Endothelial cell of umbilical vein (primary cell): ENCODE measurements around the gene PKHD1. TPM values are rescaled to one million over a fixed set of nuclear protein-coding genes. Genes with fewer than 3 reads are reported as not detected.

ENCODE experiments used
- BruUV-seq: library from RNA; stranded (reverse); fragments of 400-500 nt; replicated peaks from 2 replicates; lab custom pipeline; 2021; lab: Mats Ljungman, UMichigan
- CTCF ChIA-PET: fragments of 300-600, 350-600 bp; sonication (Branson Sonifier 250); formaldehyde crosslinking; loops from one replicate; lab custom pipeline; 2021; ENCODE audit warnings: antibody characterized with exemption, inconsistent platforms; lab: Charles Lee
- POLR2A ChIA-PET: fragments of 300-600, 350-600 bp; sonication (Branson Sonifier 250); formaldehyde crosslinking; loops from one replicate; lab custom pipeline; 2021; ENCODE audit warnings: antibody characterized with exemption, inconsistent platforms; lab: Charles Lee
- DNase-seq: peaks from one replicate; pipeline ENCODE4 v3.0.0-alpha.2; 2011; ENCODE audit warnings: low read depth, low spot score
- FAIRE-seq: peaks from 2 replicates; lab custom pipeline; 2011; peaks lifted over from hg19 to GRCh38; lab: Jason Lieb, UNC
- H2AFZ ChIP-seq: 2 replicates; pipeline ENCODE4 v1.6.0; 2012; ENCODE audit warnings: low read depth, low read length, control low read depth, inconsistent platforms
- H3K27ac ChIP-seq: 2 replicates; pipeline ENCODE4 v1.5.1; 2011; ENCODE audit warnings: low read depth, mild to moderate bottlenecking, control low read depth, low read length, moderate library complexity; ENCODE audit not compliant: insufficient read depth
- H3K27me3 ChIP-seq, 2 experiments: 2 replicates each; pipeline versions ENCODE4 v1.6.0 to v1.6.1; 2011; ENCODE audit warnings: low read length in 2 of 2, mixed read lengths in 1 of 2; ENCODE audit not compliant: control insufficient read depth in 2 of 2, insufficient read depth in 2 of 2
- H3K36me3 ChIP-seq, 2 experiments: 2 replicates in 1 of 2; 3 replicates in 1 of 2; pipeline ENCODE4 v1.5.1; 2011; ENCODE audit warnings: low read length in 2 of 2, mild to moderate bottlenecking in 1 of 2, moderate library complexity in 1 of 2; ENCODE audit not compliant: control insufficient read depth in 2 of 2, insufficient read depth in 2 of 2; ENCODE audit errors: extremely low read depth in 1 of 2
- H3K4me1 ChIP-seq: 3 replicates; pipeline ENCODE4 v1.5.1; 2011; ENCODE audit warnings: mild to moderate bottlenecking, low read length; ENCODE audit not compliant: control insufficient read depth, insufficient read depth; ENCODE audit errors: extremely low read depth
- H3K4me2 ChIP-seq: 2 replicates; pipeline ENCODE4 v1.6.1; 2011; ENCODE audit warnings: low read length, control low read depth, mixed read lengths; ENCODE audit not compliant: insufficient read depth
- H3K4me3 ChIP-seq, 3 experiments: fragments of 200-600 bp in 1 of 3; sonication (generic), shearing (Covaris generic) in 1 of 3; replicated peaks in 1 of 3; 2 replicates each; pipeline ENCODE4 v1.5.1; 2011 to 2016; ENCODE audit warnings: control low read depth in 3 of 3, low read length in 3 of 3, mild to moderate bottlenecking in 2 of 3, inconsistent platforms in 1 of 3, low read depth in 1 of 3, moderate library complexity in 1 of 3; ENCODE audit not compliant: insufficient read depth in 1 of 3
- H3K79me2 ChIP-seq: 2 replicates; pipeline ENCODE4 v1.6.0; 2012; ENCODE audit warnings: low read length, inconsistent platforms; ENCODE audit not compliant: control insufficient read depth, insufficient read depth
- H3K9ac ChIP-seq: replicated peaks from 2 replicates; pipeline ENCODE3; 2011; ENCODE audit warnings: low read length, control low read depth; ENCODE audit not compliant: insufficient read depth; ENCODE audit errors: extremely low read depth
- H3K9me1 ChIP-seq: replicated peaks from 3 replicates; pipeline ENCODE4 v1.6.0; 2011; ENCODE audit warnings: mild to moderate bottlenecking, low read length; ENCODE audit not compliant: control insufficient read depth, insufficient read depth; ENCODE audit errors: extremely low read depth
- H3K9me3 ChIP-seq: replicated peaks from 2 replicates; pipeline ENCODE4 v1.5.1; 2012; ENCODE audit warnings: low read length, inconsistent platforms; ENCODE audit not compliant: control insufficient read depth, insufficient read depth
- H4K20me1 ChIP-seq: replicated peaks from 2 replicates; pipeline ENCODE3; 2011; ENCODE audit warnings: mild to moderate bottlenecking, low read length; ENCODE audit not compliant: control insufficient read depth, insufficient read depth; ENCODE audit errors: extremely low read depth
- FOS ChIP-seq: IDR thresholded peaks from 2 replicates; pipeline ENCODE4 v1.6.1; 2011; ENCODE audit warnings: mild to moderate bottlenecking, low read length, moderate library complexity, borderline replicate concordance; ENCODE audit not compliant: insufficient read depth
- GATA2 ChIP-seq: IDR thresholded peaks from 2 replicates; pipeline ENCODE4 v1.7.0; 2011; ENCODE audit warnings: low read depth, mild to moderate bottlenecking, moderate library complexity, mixed read lengths, low read length; ENCODE audit not compliant: insufficient read length, insufficient read depth
- POLR2A ChIP-seq: IDR thresholded peaks from 2 replicates; pipeline ENCODE4 v1.6.1; 2012; ENCODE audit warnings: low read depth, mild to moderate bottlenecking, control low read depth, low read length
- POLR2AphosphoS5 ChIP-seq: IDR thresholded peaks from 2 replicates; pipeline ENCODE4 v1.6.1; 2012; ENCODE audit warnings: low read depth, mild to moderate bottlenecking, control low read depth, low read length, moderate library complexity; ENCODE audit not compliant: insufficient read depth
- dilution Hi-C: fragments of 300-500 bp; cut with MboI; formaldehyde crosslinking; loops from one replicate; pipeline ENCODE4 v1.15.0; 2019; ENCODE audit warnings: low sequenced_read_pairs; ENCODE audit not compliant: extremely low pct_ligation_motif_present
- intact Hi-C: fragments of 100-400 bp; cut with micrococcal nuclease; formaldehyde crosslinking; loops from one replicate; pipeline ENCODE4 v1.10.0; 2022
- polyA plus RNA-seq, 4 experiments: library from polyadenylated mRNA; depleted of rRNA in 3 of 4; stranded (reverse) in 3 of 4; unstranded in 1 of 4; fragments of >200 nt; gene quantifications; 2 replicates each; pipeline versions ENCODE4 v1.2.1 to v1.2.3, GENCODE V29; 2011 to 2012; ENCODE audit warnings: missing spikeins in 1 of 4
- total RNA-seq: library from RNA; stranded (reverse); gene quantifications from 2 replicates; pipeline ENCODE4 v1.2.3, GENCODE V29; 2021
- TF ChIP-seq, protein P1 (sequence below): IDR thresholded peaks from 2 replicates; pipeline ENCODE4 v1.6.1; 2011; ENCODE audit not compliant: insufficient read depth, insufficient read length

The PKHD1 gene
- total and polyA plus RNA-seq, 2 donors (not counting 3 experiments of a cell fraction or from before 2014, with no cell fraction given): not detected

DNA sequence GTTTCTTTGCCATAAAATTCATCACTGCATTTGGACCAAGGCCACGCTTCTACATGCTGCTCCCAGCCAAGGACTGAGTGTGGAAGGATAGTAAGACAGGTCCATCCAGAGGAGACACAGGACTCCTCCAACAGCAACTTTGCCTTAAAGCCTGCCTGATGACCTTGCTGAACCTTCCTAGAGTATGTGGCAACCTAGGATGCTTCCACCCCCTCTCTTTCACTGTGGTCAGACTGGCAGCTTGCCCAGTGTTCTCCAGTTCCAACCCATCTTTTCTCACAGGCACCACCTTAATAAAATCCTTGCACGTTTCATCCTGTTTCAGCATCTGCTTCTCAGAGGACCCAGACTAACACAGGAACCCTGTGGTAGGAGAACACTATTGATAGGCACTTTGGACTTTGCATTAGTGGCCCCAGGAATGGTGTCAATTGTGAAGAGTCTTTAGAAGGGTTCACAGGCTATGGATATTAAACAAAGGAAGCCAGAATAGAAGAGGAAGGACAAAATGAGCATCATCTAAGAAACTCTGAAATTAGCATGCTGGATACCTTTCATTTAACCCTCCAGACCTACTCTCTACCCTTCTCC, 2.4 kb upstream of the PKHD1 start:
- dilution Hi-C loops: no loop called here
- no peaks in the 10 kb centered on the region for H3K79me2 ChIP-seq
- H3K4me1 ChIP-seq: no peaks in the 10 kb centered on the region
- no peaks in the 10 kb centered on the region for H3K36me3 ChIP-seq
- no peak overlapping the region for H3K4me3 ChIP-seq
- H2AFZ ChIP-seq: no peak overlapping the region
- no peaks in the 10 kb centered on the region for H3K9me1 ChIP-seq
- no peaks in the 10 kb centered on the region for H3K9me3 ChIP-seq
- H3K9ac ChIP-seq: no peak overlapping the region
- CTCF ChIA-PET: no interaction called here
- H3K27ac ChIP-seq: no peak overlapping the region
- FAIRE-seq (no peak), DNase-seq (no peak)
- no peak overlapping the region for H3K4me2 ChIP-seq
- TF ChIP-seq POLR2AphosphoS5 (no peak), GATA2 (no peak), POLR2A (no peak)
- TF ChIP-seq, protein P1, sequence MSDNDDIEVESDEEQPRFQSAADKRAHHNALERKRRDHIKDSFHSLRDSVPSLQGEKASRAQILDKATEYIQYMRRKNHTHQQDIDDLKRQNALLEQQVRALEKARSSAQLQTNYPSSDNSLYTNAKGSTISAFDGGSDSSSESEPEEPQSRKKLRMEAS: no peak
- BruUV-seq: no TSS peak
- H3K27me3 ChIP-seq: no peaks in the 10 kb centered on the region
- H4K20me1 ChIP-seq: no peaks in the 10 kb centered on the region
- intact Hi-C loops: no loop called here
- POLR2A ChIA-PET: no interaction called here

DNA sequence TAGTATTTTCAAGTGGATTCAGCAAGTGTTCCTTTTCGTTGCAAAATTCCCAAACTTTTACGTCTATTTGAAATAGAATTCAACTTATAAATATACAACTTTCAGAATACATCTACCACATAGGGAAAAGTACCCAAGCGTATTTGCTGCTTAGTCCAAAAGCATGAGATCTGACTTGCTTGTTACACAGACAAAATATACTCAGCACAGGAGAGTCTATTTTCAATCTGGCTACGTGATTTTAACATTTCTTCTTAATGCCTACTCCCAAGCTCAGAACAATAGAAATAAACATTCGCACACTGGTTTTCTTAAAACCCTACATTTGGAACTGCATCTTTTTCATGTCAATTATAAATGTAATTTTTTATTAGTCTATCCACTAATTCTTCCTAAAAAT, 672 bp downstream of the PKHD1 start:
- dilution Hi-C loops: no loop called here
- DNase-seq (no peak), FAIRE-seq (no peak)
- H3K9me3 ChIP-seq: no peaks in the 10 kb centered on the region
- H3K9me1 ChIP-seq: no peaks in the 10 kb centered on the region
- BruUV-seq: no TSS peak
- ChIA-PET POLR2A (no interaction called here), CTCF (interaction anchor here (0.7 to 1.0 kb wide), 3 partner anchors 147 to 313 kb away, joined by 3 to 4 read pairs (median 4); no protein-coding TSS in a partner anchor)
- H4K20me1 ChIP-seq: no peaks in the 10 kb centered on the region
- H3K4me1 ChIP-seq: no peaks in the 10 kb centered on the region
- H3K27ac ChIP-seq: no peak overlapping the region
- no peaks in the 10 kb centered on the region for H3K36me3 ChIP-seq
- H3K79me2 ChIP-seq: no peaks in the 10 kb centered on the region
- no peak overlapping the region for H3K4me3 ChIP-seq
- intact Hi-C loops: loop anchor here (1.0 kb wide), 1 partner anchor 148 kb away; no protein-coding TSS in a partner anchor
- no peaks in the 10 kb centered on the region for H3K27me3 ChIP-seq
- H3K4me2 ChIP-seq: no peak overlapping the region
- TF ChIP-seq POLR2AphosphoS5: no peak
- no peak for TF ChIP-seq FOS
- H2AFZ ChIP-seq: no peak overlapping the region
- H3K9ac ChIP-seq: no peak overlapping the region
